Activated CD8-positive, alpha-beta memory T cell treated with anti-CD3 and anti-CD28 coated beads, Interleukin-2, amount 50 U/mL, for 24 hours (primary cell): ENCODE data around the gene FSTL4.
A peak's percentile ranks its signal among the peaks of the same experiment; 100 is the strongest.

Experiments used
- DNase-seq: peaks from one replicate; pipeline ENCODE4 v3.0.0-alpha.2; 2020; ENCODE audit errors: extremely low read depth

Gene FSTL4

DNA sequence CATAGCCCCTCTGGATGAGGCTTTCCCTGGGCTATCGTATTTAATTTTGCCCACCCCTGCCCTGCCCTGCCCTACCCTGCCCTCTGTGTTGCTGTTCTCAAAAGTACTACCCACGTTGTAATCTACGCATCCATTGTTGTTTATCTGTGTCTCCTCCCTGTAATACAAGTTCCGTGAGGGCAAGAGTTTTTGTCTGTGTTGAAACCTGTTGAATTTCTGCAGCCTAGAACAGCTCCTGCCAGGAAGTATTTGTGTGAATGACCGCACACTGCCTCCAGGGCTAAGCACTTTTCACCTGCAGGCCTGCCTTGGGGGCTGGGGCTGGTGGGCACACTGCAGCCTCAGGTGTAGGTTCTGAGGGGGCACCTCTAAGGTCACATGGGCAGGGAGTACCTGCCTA is 315.7 kb downstream of the FSTL4 start:
- no peak for DNase-seq

DNA sequence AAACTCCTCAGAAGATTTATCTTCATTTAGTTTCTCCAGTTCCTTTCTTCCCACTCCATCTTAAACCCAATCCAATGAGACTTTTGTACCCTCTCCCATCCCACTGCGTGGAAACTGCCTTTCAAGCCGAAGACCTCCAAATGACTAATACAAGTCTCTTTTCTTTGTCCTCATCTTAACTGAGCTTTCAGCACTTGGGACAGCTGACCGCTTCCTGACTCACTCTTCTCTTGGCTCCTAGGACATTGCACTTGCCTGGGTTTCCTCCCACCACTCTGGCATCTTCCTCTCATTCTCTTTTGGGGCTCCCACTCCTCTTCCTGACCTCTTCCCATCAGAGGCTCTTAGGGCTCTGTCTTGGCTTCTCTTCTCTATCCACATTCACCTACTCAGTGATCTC is 316.8 kb downstream of the FSTL4 start:
- DNase-seq: no peak

DNA sequence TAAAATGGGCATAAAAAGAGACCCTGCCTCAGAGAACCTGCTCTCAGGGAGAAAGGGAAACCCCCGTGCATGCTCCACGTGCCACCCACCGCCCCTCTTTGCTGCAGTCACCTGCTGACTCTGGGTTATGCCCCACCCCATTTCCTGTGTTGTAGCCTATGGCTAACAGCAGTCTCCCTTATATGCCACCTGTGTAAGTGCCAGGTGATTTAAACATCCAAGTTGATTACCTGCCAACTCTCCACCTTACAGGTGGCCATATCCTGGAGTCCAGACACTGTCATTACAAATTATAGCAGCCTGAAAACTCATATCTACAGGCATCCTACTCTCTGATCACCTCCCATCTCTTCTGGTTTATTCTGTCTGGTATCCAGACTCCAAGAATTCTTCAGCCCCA is 318.0 kb downstream of the FSTL4 start:
- DNase-seq: no peak

DNA sequence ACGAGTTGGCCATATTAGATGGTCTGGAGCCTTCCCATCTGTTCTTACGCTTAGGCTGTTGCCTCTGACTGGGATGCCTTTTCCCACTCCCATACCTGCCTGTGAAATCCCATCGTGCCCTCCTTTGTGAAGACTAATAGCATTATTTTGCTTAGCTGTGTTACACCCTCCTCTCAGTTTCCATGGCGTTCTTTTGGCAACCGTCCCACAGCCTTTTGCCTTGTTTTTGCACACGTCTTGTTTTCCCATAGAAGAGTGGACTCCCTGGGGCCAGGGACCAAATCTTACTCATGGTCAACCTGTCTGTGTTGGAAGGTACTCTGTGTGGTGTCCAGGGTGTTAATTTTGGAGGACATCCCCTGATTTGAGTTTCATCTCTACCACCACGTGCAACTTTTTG is 318.4 kb downstream of the FSTL4 start:
- DNase-seq: no peak

DNA sequence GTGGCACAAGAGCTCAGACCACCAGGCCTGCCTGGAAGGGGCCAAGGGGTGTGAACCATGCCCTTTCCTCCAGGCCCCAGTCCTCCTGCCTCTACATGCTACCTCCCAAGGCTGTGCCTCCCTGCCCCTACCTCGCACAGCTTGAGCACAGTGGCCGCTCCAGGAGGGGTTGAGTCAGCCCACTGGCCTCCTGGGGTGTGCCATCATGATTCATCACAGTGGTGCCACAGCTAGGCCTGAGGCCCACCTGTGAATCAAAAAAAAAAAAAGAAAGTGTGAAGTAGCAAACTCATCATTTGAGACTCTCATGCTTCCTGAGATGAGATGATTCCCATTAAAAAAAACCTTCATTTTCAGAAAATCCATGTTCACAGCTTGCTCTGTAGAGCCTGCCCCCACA is 320.0 kb downstream of the FSTL4 start:
- no peak for DNase-seq

DNA sequence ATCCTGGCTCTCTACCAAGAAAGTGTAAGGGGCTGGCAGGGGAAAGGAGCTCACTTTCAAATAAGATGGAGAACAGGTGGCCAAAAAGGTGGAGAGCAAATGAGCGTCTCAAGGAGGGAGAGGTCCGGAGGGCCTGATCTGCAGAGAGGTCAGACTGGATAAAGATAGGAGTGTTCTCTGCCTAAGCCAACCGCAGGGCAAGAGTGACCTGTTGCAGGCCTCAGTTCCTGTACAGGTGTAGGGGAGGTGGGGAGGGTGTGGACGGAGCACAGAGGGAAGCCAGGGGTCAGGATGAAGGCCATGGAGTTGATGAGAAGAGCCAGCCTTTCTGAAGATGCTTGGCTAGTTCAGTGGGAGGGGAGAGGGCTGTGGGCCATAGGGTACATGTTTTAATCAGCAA is 320.8 kb downstream of the FSTL4 start:
- DNase-seq: no peak

DNA sequence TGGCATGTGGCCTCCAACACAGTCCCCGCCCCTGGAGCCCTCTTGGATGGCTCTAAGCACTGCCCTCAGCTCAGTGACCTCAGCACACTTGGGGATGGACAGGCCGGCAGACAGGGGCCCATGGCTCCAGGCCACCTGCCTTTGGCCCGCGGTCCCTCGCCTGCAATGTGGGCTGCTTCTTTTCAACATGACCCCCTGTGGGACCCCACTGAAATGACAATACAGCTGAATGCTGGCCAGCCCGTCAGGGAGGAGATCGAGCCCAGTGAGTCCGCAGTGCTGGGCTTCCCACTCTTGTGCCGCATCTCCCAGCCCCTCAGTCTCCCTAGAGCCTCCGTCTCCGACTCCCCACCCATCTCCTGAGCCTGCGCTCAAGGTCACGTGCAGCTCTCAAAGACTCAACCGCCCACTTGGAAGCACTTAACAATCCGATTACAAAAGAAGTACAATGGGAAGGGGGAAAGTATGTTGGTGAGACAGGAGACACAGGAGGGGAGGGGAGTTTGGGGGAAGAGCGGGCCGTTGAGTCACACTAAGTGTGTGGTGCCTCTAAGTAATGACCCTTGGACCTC is 321.6 kb downstream of the FSTL4 start:
- DNase-seq: no peak

DNA sequence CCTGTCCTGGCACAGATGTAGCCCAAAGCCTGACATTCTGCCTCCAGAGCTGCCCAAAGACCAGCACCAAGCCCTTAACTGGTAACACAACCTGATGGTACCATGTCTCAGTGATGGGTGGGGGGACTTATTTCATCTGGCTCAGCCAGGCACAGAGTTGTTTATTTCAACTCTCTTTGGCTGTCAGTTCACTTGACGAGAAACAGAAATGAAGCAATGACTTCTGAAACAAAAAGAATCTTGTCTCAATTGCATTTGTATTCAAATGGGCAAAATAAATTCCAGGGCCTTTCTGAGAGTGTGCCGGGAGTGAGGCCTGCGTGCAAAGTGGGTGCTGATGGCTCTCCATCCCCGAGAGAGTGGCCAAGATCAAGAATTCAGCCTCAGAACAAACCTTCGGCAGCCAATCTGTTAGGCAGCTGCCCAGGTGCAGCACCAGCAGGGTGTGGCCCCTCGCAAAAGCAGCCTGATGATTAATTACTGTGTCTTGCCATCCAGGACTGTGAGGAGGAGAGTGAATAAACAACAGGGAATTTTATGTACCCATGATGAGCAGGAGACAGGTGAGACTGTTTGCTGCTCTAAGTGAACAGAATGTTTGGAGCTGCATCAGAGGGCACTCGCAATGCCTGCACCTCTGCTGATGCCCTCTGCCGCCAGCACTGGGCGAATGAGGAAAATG is 322.5 kb downstream of the FSTL4 start:
- no peak for DNase-seq

DNA sequence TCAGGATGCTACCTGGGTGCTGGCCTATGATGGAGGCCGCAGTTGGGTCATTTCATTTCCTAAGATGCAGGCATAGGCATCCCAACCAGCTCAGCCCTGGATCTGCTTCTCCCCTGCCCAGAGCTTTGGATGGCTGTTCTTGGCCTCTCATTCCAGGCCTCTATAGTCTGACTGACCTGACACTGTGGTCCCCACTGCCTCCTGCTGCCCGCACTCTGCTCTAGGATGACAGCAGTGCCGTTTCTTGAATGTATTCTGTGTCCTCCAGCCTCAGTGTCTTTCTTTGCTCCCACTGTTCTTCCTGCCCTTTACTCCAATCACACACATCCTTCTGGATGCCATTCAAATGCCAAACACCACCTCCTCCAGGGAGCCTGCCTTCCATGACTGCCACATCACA is 324.8 kb downstream of the FSTL4 start:
- peak; percentile 4 for DNase-seq

DNA sequence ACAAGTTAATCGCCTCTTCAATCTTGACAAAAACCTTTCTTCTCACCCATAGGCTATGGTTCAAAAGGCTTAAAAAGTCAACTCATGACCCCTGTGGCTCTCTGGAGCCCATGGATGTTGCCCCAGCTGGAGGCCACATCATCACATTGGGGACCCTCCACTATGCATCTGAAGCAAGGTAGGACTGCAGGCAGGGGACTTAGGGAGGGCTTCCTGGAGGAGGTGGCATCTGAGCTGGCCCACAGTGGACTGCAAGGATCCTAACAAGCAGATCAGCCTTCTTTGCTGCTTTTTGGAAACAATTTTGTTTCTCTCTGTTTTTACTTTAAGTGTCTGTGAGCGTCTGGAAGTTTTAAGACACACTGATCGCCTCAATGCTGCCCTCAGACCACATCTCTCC is 325.9 kb downstream of the FSTL4 start:
- no peak for DNase-seq

DNA sequence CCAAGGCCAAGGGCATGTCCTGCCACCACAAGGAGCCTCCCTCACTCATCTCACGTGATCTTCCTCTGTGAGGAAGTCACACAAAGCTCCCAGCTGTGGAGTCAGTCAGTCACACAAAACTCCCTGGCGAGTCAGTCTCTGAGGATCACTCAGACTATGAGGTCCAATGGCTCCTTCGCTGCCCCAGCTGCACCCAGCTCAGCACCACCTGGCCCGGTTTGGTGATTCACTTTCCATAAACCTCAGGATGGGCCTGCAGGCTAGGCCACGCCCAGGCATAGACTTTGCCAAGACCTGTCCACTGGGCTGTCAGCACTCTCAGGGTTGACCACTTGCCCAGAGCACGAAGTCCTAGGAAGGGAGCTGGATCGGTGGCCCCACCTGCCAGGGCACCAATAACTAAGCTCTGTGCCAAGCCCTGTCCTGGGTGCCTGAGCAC is 326.7 kb downstream of the FSTL4 start:
- DNase-seq: no peak

DNA sequence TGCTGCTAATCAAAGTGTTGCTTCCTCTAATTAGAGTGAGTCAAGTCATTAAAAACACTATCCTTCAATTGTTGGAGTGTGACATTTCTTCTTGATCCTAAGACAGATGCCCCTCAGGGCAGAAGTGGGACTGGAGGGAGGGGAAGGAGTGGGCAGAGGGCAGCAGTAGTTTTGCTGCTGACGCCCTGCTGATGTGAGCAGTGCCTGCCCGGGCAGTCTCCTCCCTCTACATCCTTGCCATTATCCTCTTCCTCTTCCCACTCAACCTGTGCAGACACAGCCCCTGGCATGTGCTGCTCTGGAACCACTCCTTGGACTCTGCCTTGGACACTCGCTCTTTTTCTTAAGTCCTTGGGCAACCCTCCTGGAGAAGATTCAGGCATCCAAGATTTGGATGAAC is 328.0 kb downstream of the FSTL4 start:
- no peak for DNase-seq

DNA sequence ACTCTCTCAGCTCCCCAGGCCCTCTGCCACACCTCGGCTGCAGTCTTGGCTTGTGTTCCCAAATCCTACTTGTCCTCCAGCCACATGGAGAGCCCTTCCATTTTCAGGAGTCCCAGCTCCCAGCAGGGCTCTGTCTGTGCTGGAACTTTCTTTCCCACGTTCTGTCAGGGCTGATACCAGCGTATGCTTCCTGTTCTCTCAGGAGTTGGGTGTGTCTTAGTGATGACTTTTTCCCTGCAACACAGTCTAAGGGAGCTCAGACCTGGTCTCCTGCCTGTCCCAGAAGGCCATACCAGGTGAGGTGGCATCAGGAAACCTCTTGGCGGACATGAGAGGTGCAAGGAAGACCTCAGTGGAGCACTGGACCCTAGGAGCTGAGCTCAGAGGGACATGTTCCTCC is 334.0 kb downstream of the FSTL4 start:
- DNase-seq: no peak

DNA sequence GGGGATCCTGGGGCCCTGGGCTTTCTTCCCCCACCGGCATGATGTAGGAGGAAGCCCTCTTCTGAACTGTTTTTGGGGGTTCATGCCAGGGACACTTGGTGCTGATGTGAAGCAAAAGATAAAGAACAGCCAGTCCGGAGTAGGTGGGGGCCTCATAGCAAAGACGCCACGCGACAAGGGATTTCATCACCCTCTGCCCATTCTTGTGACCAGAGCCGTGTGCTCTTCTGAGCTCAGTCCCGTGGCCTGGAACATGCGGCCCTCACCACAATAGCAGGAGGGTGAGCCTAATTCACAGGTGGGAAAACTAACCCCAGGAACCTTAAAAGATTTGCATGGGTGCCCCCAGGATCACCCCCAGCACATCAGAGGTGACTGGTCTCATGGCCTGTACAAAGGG is 334.6 kb downstream of the FSTL4 start:
- no peak for DNase-seq

DNA sequence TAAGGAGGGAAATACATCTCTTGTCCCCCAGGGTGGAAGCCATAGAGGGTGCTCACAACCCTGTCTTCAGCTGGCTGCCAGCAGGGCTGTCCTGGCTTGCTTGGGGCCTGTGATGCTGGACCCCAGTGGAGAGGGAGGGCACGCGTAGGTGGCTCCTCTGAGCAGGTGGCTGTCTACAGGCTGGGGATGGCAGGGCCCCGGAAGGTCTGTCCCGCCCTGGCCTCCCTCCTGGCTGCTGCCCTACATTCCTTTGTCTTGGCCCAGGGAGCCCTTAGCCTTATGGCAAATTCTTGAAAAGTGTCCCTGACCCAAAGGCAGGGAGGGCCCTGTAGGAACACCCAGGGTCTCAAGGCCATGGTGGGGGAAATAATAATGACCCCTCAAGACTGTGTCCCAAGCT is 336.2 kb downstream of the FSTL4 start:
- DNase-seq: no peak

DNA sequence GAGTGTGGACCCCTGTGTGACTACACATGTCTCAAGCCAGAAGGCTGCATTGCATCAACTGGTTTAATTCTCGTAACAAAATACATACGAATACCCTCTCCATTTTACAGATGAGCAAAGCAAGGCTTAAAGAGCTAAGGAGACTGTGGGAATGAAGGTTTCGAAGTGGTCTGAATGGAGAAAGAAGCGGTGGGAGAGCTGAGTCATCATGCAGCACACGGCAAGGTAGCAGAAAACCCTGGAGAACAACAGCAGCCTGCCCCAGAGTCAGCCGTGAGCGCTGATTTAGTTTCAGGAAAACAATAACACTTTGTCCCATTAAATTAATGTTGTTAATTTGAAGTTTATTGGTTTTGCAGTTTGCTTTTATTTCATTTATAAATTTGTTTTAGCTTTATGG is 336.7 kb downstream of the FSTL4 start:
- no peak for DNase-seq

DNA sequence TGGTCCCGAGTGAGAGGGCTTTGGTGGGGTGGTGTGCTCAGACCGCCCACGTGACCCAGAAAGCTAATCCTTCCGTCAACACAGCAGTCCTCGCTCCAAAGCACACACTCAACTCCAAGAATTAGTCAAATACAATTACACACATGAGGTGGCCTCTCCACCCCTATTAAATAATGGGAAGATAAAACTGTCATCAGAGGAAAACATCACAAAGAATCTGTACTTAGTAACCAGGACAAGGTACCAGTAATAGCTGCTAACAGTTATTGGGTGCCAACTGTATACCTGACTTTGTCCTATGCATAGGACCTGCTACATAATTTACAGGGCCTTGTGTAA is 337.8 kb downstream of the FSTL4 start:
- no peak for DNase-seq

DNA sequence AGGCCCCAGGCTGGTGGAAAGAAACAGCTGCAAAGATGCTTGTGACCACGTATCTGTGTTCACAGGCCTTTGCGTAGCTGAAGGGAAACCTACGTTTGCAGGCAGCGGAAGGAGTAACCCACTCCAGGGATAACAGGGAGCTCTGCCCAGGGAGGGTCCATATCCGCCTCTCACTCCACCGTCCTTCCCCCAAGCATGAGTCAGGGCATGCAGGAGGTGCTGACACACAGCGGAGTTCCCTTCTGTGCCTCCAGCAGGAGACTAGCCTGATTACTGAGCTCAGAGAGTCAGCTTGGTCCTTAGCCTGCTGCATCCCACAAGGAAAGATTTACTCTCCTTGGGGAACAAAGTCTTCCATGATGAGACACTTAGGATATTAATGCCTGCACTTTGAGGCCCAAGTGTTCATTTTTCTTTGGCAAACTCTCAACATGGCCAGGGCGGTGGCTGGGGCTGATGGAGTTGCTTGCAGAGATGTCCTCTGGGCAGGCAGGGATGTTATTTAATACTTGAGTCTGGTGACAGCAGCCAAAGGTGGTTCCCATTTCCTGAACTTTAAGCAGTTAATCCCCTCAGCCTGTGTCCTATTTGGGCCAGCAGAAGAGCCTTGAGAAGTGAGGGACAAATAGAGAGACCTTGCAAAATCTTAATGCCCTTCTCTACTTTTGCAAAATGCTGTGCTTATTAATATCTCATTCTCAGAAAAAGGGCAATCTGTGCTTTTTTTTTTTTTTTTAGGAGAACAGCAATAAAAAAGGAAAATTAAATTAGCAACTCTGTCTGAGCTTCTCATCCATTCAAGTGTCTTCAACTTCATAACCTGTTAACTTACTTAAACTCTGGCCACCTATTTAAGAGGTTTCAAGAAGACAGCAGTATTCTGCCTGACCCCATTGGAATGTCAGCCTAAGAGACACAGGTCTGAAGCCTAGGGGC is 338.4 kb downstream of the FSTL4 start:
- DNase-seq: no peak

DNA sequence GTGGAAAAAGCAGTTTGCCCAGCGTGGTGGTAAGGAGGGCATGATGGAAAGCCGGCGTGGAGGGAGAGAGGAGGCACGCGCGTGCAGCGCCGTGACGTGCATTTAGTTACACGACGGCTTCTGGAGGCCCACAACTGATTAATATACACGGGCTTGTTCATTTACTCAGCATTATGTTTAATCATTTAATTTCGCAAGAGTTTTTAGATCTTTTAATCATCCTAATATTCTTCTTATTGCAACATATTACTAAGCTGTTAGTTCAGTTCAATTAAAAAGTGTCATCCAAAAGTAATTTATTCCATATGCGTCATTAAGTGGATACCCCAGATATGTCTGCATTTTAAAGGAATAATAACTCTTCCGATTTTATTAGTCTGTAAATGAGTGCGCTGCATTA is 340.0 kb downstream of the FSTL4 start:
- no peak for DNase-seq

DNA sequence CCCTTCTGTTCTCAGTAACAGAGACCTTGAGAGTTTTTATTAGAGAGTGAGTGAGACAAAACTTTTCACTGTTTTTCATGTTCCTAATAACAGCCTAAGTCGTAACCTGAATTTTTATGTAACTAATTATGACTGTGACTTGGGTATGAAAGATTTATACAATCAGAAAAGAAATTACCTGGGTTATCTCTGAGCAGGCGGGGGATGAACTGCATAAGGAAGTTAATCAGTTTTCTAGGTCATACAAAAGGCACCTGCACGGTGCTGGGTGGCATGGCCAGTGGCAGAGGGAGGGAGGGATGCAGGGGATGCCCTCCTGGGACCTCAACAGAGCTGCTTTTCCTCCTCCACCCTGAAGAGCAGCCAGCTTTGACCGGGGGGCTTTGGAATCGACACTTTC is 340.7 kb downstream of the FSTL4 start:
- no peak for DNase-seq

DNA sequence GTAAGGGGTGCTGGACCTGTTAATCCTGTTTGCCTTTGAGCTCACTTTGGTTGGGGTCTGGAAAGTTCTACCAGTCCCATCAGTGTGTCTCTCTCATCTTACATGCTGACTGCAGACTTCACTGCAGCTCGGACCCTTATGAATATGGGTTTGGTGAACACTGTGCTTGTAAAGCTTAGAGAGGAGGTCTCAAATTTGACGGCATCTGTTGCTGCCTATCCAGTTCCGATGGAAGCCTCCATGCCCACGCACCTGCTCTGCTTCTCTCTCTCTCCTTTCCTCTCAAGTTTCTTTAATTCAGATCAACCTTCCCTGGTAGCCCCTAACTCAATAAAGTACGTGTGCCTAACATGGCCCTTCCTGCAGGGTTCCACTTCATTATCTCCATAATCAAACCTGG is 342.6 kb downstream of the FSTL4 start:
- no peak for DNase-seq

DNA sequence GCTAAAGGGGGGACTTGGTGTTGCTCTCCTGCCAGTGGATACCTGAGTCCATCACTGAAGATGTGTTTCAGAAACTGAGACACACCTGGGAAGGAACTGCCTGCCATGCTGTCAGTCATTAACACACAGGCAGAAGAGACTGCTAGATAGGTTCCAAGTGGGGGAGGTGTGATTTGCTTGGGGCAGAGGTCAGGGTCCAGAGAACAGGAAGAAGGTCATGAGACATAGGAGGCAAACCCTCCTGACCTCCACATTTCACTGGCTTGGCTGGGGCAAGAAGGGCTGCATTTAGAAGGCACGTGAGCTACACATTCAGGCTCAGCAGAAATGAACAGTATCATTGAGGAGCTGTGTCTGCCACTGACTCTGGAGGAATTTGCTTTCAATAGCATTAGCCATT is 344.7 kb downstream of the FSTL4 start:
- no peak for DNase-seq

DNA sequence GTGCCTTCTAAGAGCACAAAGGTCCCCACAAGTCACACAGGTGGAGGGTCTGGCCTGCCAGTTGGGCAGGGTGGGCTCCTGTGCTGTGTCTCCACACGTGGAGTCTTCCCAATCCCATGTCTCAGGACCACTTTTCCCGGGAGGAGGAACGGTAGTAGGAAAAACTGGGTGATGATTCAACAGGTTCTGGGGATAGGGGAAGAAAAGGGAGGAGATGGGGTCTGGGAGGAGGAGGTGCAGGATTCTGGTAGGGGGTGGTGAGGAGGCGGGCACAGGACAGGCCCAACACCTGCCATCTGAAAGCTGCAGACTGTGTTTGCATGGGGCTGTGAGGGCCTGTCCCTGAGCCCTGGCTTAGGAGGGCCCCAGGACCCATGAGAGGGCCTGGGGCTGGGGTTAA is 345.4 kb downstream of the FSTL4 start:
- no peak for DNase-seq
